ENCODE measurements around the gene SLC25A10. TPM values are rescaled to one million over a fixed set of nuclear protein-coding genes. Genes with fewer than 3 reads are reported as not detected.

The SLC25A10 gene
- total and polyA plus RNA-seq, 2 of the 4 experiments (the other 2 are of a cell fraction), result 14.9 to 19.0 TPM

DNA sequence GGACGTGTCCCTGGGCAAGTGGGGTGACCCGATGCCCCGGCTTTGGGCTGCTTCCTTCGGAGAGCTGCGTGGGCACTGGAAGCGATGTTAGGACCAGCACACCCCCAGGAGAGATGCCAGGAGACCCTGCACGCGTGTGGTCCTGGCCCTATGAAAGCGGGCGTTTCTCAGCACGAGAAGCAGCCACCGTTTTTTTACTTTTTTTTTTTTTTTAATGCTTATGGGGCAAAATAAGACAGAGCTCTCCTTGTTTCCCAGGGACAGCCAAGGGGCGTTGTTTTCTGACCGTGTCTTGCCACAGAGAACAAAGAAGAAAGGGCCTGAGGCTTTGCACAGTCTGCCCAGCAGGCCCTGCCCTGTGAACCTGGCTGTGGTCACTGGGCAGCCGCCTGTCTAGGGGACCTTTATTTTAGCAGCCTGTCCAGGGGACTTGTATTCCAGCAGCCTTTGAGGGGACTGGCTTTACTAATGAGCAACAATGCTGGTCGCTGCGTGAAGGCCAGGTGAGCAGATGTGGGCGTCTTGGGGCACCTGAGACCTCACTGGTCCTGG is 996 bp downstream of the SLC25A10 start:
- H4K5ac ChIP-seq (ENCODE audit: low read depth, low read length), result no peak overlapping the region
- WGBS, 2 experiments (ENCODE audit: extremely low coverage in 2 of 2, insufficient read length in 1 of 2), result 33% methylated on average over 13 of the region's 18 CpGs; no CpG with 5 or more reads in 1 of the 2 experiments
- no peak overlapping the region for H3K14ac ChIP-seq (replicated peaks; ENCODE audit: low read depth, low read length)
- no peak overlapping the region for H2AK5ac ChIP-seq (ENCODE audit: low read depth, low read length)
- peak overlapping the region; percentile 89 for H3K4me2 ChIP-seq (ENCODE audit: low read depth, low read length)
- dilution Hi-C loops (cut with HindIII; ENCODE audit: low sequenced_read_pairs, unreplicated experiment) (no loop called here), in situ Hi-C loops (cut with MboI; ENCODE audit: low sequenced_read_pairs) (no loop called here), intact Hi-C loops (cut with micrococcal nuclease) (no loop called here)
- H2AK9ac ChIP-seq (replicated peaks; ENCODE audit: low read depth, low read length, poor library complexity), result peak overlapping the region; percentile 75
- peaks cover 3% of the 10 kb centered on the region for H3K36me3 ChIP-seq (ENCODE audit: control insufficient read depth, insufficient read depth, low read length)
- DNase-seq (no peak), ATAC-seq (ENCODE audit: low read depth) (no peak)
- H3K4me3 ChIP-seq (ENCODE audit: insufficient read depth, low read depth, low read length), result peak overlapping the region; percentile 87
- CTCF ChIA-PET, result interaction anchor here (0.6 kb wide), 1 partner anchor 13 kb away, joined by 4 read pairs; no protein-coding TSS in a partner anchor
- peak overlapping the region; percentile 96 for H2AFZ ChIP-seq (replicated peaks; ENCODE audit: low read length, poor library complexity)
- peak overlapping the region; percentile 46 for H3K9ac ChIP-seq (ENCODE audit: low read depth, low read length)
- no peak overlapping the region for H4K8ac ChIP-seq (ENCODE audit: low read depth in 2 of 2, low read length in 2 of 2)
- POLR2A ChIA-PET (ENCODE audit: unreplicated experiment), result no interaction called here
- TF ChIP-seq RFX5 (IDR thresholded peaks at IDR 0.05; ENCODE audit: low read depth, low read length) (no peak), RCOR1 (IDR thresholded peaks at IDR 0.05; ENCODE audit: insufficient replicate concordance, low read length) (no peak), FOS (IDR thresholded peaks at IDR 0.05; ENCODE audit: low read depth, low read length) (no peak), NFE2L2 (IDR thresholded peaks at IDR 0.05; ENCODE audit: low read depth, low read length) (no peak), MAZ (IDR thresholded peaks at IDR 0.05; ENCODE audit: borderline replicate concordance, low read depth, low read length) (no peak), BHLHE40 (IDR thresholded peaks at IDR 0.05; ENCODE audit: low read depth, low read length) (no peak), CEBPB (IDR thresholded peaks at IDR 0.05; ENCODE audit: low read depth, low read length) (no peak), SMC3 (IDR thresholded peaks at IDR 0.05; ENCODE audit: low read depth, low read length) (no peak)
- TF ChIP-seq, protein P1, sequence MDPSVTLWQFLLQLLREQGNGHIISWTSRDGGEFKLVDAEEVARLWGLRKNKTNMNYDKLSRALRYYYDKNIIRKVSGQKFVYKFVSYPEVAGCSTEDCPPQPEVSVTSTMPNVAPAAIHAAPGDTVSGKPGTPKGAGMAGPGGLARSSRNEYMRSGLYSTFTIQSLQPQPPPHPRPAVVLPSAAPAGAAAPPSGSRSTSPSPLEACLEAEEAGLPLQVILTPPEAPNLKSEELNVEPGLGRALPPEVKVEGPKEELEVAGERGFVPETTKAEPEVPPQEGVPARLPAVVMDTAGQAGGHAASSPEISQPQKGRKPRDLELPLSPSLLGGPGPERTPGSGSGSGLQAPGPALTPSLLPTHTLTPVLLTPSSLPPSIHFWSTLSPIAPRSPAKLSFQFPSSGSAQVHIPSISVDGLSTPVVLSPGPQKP (IDR thresholded peaks at IDR 0.05; ENCODE audit: borderline replicate concordance, low read depth, low read length), result no peak
- H3K9me1 ChIP-seq (ENCODE audit: insufficient read depth, low read length), result peaks cover 8% of the 10 kb centered on the region
- H3K18ac ChIP-seq (ENCODE audit: low read depth, low read length), result no peak overlapping the region
- H2BK120ac ChIP-seq (ENCODE audit: low read depth, low read length), result no peak overlapping the region
- peaks cover 18% of the 10 kb centered on the region for H3K4me1 ChIP-seq (ENCODE audit: control insufficient read depth, insufficient read depth, low read length)
- BruUV-seq (replicated peaks), result no TSS peak
- H4K91ac ChIP-seq (ENCODE audit: insufficient read depth, low read depth, low read length), result no peak overlapping the region
- no peak overlapping the region for H2BK5ac ChIP-seq (ENCODE audit: low read depth, low read length, poor library complexity, severe bottlenecking)
- H2BK20ac ChIP-seq (ENCODE audit: low read depth, low read length), result no peak overlapping the region
- no peaks in the 10 kb centered on the region; the same call in 1 of the 2 replicates for H4K20me1 ChIP-seq (ENCODE audit: insufficient read depth, low read length)
- no peak overlapping the region for H3K4ac ChIP-seq (ENCODE audit: low read depth, low read length)
- no peaks in the 10 kb centered on the region for H3K27me3 ChIP-seq (ENCODE audit: control insufficient read depth, insufficient read depth, low read length)
- H2BK15ac ChIP-seq (ENCODE audit: low read depth, low read length), result no peak overlapping the region
- no peak overlapping the region for H3K23ac ChIP-seq (ENCODE audit: low read depth, low read length)
- no peaks in the 10 kb centered on the region for H3K9me3 ChIP-seq (ENCODE audit: control insufficient read depth, insufficient read depth, low read length)
- no peak overlapping the region; the same call in 1 of the 2 replicates for H3K27ac ChIP-seq (ENCODE audit: insufficient read depth, low read length)
- peaks cover 14 to 30% of the 10 kb centered on the region in 2 experiments for H3K79me1 ChIP-seq (ENCODE audit: low read depth in 1 of 2, low read length in 2 of 2)
- H3K56ac ChIP-seq (ENCODE audit: extremely low read depth, insufficient read depth, low read length), result no peak overlapping the region

All from IMR-90 (cell line).